ENCODE results near the gene ORMDL1.
"Not testable (repeated sequence)": the region's sequence is repeated elsewhere in the genome, so short reads cannot be mapped to it uniquely, and the experiment has no call there.

Gene ORMDL1

GRCh38 chr2:189770590-189771322 is 13.4 kb downstream of the ORMDL1 start:
- peaks cover 11 to 53% of the 10 kb centered on the region in 2 donors for H3K36me3 ChIP-seq (ENCODE audit: control insufficient read depth in 2 of 2, insufficient read depth in 2 of 2, low read length in 2 of 2)
- no peak overlapping the region for H3K4me3 ChIP-seq (ENCODE audit: low read length in 2 of 2)
- no peak overlapping the region for H3K27ac ChIP-seq (ENCODE audit: low read length)
- no peaks in the 10 kb centered on the region for H3K27me3 ChIP-seq (ENCODE audit: control insufficient read depth in 1 of 2, insufficient read depth in 2 of 2, low read length in 2 of 2)
- no peaks in the 10 kb centered on the region for H3K4me1 ChIP-seq (ENCODE audit: control insufficient read depth, insufficient read depth, low read length)
- no peak overlapping the region for H3K9ac ChIP-seq (ENCODE audit: low read length in 2 of 2)
- no peaks in the 10 kb centered on the region for H3K9me3 ChIP-seq (ENCODE audit: control insufficient read depth in 2 of 2, low read length in 2 of 2)

- no peaks in the 10 kb centered on the region for H3K9me3 ChIP-seq (ENCODE audit: control insufficient read depth in 2 of 2, low read length in 2 of 2)
- no peak overlapping the region for H3K4me3 ChIP-seq (ENCODE audit: low read length in 2 of 2)
- H3K27ac ChIP-seq (ENCODE audit: low read length): no peak overlapping the region
- H3K27me3 ChIP-seq (ENCODE audit: control insufficient read depth in 1 of 2, insufficient read depth in 2 of 2, low read length in 2 of 2): no peaks in the 10 kb centered on the region
- H3K36me3 ChIP-seq (ENCODE audit: control insufficient read depth in 2 of 2, insufficient read depth in 2 of 2, low read length in 2 of 2): peaks cover 0 to 13% of the 10 kb centered on the region in 2 donors
- H3K9ac ChIP-seq (ENCODE audit: low read length in 2 of 2): peak overlapping the region in 1 of 2 donors; percentile 89
- H3K4me1 ChIP-seq (ENCODE audit: control insufficient read depth, insufficient read depth, low read length): peaks cover 5% of the 10 kb centered on the region
These were observed 20.1 kb downstream of the ORMDL1 start for GRCh38 chr2:189763908-189764661.

DNA sequence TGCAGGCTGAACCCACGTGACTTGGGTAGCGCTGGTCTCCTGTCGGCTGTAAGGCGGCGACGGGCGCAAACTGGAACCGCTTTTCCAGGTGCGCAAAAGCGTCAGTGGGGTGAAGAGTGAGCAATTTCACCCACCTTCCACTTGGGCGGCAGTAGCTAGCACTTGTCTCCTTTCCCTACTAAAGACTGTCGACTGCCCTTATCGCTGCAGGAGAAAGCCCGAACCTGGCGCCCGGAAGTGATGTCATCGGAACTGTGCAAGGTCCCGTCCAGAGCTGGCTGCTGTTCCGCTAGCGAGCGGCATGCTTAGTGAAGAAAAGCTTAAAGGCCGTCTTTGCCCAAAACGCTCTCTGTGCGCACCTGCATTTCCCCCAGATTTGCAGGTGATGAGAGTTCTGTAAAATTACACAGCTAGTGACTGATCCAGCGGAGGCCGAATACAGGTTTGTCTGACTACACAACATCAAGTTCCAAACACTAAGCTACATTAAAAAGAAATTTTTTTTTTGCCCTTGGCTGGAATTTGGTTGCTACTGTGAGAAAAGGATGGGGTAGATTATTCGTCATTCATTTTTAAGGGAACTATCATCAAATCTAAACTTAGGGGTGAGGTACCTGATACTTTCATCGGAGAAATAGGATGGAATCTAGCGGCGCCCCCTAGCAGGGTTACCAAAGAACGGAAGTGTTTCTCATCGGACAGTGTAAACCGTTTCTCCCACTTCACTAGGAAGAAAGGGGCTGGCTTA is 21.4 kb downstream of the ORMDL1 start, which contains the start of gene OSGEPL1:
TSS of gene OSGEPL1 (minus strand) at position 242 of the 748 bp plus-strand sequence. CDS start 1,152 bp downstream, outside the sequence.
- peaks cover 5% of the 10 kb centered on the region for H3K4me1 ChIP-seq (ENCODE audit: control insufficient read depth, insufficient read depth, low read length)
- H3K27ac ChIP-seq (ENCODE audit: low read length): peak within 1 kb of the TSS; percentile 85
- peak within 1 kb of the TSS; percentile 86 to 89 for H3K9ac ChIP-seq (ENCODE audit: low read length in 2 of 2)
- H3K36me3 ChIP-seq (ENCODE audit: control insufficient read depth in 2 of 2, insufficient read depth in 2 of 2, low read length in 2 of 2): peaks cover 0 to 9% of the 10 kb centered on the region in 2 donors
- H3K9me3 ChIP-seq (ENCODE audit: control insufficient read depth in 2 of 2, low read length in 2 of 2): no peaks in the 10 kb centered on the region
- H3K4me3 ChIP-seq (ENCODE audit: low read length in 2 of 2): peak within 1 kb of the TSS; percentile 87 to 100
- H3K27me3 ChIP-seq (ENCODE audit: control insufficient read depth in 1 of 2, insufficient read depth in 2 of 2, low read length in 2 of 2): no peaks in the 10 kb centered on the region

- Histone ChIP-seq H3K36me3 (ENCODE audit: control insufficient read depth in 2 of 2, insufficient read depth in 2 of 2, low read length in 2 of 2) (peaks cover 0 to 9% of the 10 kb centered on the region in 2 donors), H3K27ac (ENCODE audit: low read length) (peak overlapping the region; percentile 85), H3K9me3 (ENCODE audit: control insufficient read depth in 2 of 2, low read length in 2 of 2) (no peaks in the 10 kb centered on the region), H3K9ac (ENCODE audit: low read length in 2 of 2) (peak overlapping the region; percentile 86 to 89), H3K27me3 (ENCODE audit: control insufficient read depth in 1 of 2, insufficient read depth in 2 of 2, low read length in 2 of 2) (no peaks in the 10 kb centered on the region), H3K4me3 (ENCODE audit: low read length in 2 of 2) (peak overlapping the region; percentile 87 to 100), H3K4me1 (ENCODE audit: control insufficient read depth, insufficient read depth, low read length) (peaks cover 5% of the 10 kb centered on the region)
These were observed 21.9 kb downstream of the ORMDL1 start for GRCh38 chr2:189762229-189762550.

DNA sequence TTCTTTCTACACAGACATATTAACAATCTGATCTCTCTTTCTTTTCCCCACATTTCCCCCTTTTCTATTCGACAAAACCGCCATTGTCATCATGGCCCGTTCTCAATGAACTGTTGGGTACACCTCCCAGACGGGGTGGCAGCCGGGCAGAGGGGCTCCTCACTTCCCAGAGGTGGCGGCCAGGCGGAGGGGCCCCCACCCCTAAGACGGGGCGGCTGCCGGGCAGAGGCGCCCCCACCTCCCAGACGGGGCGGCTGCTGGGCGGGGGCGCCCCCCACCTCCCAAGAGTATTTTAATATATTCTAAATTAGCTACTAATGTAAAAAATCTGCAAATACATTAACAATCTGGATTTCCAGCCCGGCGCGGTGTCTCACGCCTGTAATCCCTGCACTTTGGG is 24.0 kb downstream of the ORMDL1 start:
- H3K4me3 ChIP-seq (ENCODE audit: low read length in 2 of 2); H3K4me1 ChIP-seq (ENCODE audit: control insufficient read depth, insufficient read depth, low read length); H3K27ac ChIP-seq (ENCODE audit: low read length); H3K36me3 ChIP-seq (ENCODE audit: control insufficient read depth in 2 of 2, insufficient read depth in 2 of 2, low read length in 2 of 2); H3K9me3 ChIP-seq (ENCODE audit: control insufficient read depth in 2 of 2, low read length in 2 of 2); H3K9ac ChIP-seq (ENCODE audit: low read length in 2 of 2); H3K27me3 ChIP-seq (ENCODE audit: control insufficient read depth in 1 of 2, insufficient read depth in 2 of 2, low read length in 2 of 2): not testable (repeated sequence)

DNA sequence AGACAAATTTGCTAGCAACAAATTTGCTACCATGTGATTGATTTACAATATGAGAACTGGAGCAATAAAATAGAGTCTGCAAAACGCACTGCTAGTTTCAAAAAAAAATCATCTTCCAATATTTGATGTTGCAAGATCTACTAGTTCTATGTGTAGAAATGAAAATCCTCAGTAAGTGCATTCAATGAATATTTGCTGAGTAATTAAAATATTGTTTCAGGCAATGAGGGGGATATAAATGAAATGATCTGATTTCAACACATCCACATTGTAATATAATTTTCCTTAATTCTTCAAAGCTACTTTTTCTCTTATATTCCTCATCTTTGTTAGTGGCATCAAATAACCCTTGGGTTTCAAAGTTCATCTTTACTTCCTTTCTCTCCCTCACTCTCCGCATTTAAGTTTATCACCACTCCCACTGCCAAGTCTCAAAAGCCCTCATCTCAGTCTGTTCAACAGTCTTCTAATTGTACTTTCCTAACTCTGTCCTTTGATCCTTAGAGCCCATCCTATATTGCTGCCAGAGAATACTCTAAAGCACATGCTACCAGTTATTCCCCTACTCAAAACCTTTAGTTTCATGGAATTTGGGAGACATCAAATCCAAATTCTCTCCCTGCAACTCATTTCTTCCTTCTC is 27.7 kb downstream of the ORMDL1 start:
- H3K27me3 ChIP-seq (ENCODE audit: control insufficient read depth in 1 of 2, insufficient read depth in 2 of 2, low read length in 2 of 2): no peaks in the 10 kb centered on the region
- no peak overlapping the region for H3K27ac ChIP-seq (ENCODE audit: low read length)
- H3K36me3 ChIP-seq (ENCODE audit: control insufficient read depth in 2 of 2, insufficient read depth in 2 of 2, low read length in 2 of 2): peaks cover 3 to 4% of the 10 kb centered on the region in 2 donors
- H3K9me3 ChIP-seq (ENCODE audit: control insufficient read depth in 2 of 2, low read length in 2 of 2): no peaks in the 10 kb centered on the region
- H3K9ac ChIP-seq (ENCODE audit: low read length in 2 of 2): no peak overlapping the region
- no peak overlapping the region for H3K4me3 ChIP-seq (ENCODE audit: low read length in 2 of 2)
- H3K4me1 ChIP-seq (ENCODE audit: control insufficient read depth, insufficient read depth, low read length): no peaks in the 10 kb centered on the region

- Histone ChIP-seq H3K9ac (ENCODE audit: low read length in 2 of 2) (no peak overlapping the region), H3K4me1 (ENCODE audit: control insufficient read depth, insufficient read depth, low read length) (no peaks in the 10 kb centered on the region), H3K36me3 (ENCODE audit: control insufficient read depth in 2 of 2, insufficient read depth in 2 of 2, low read length in 2 of 2) (peaks cover 6 to 14% of the 10 kb centered on the region in 2 donors), H3K9me3 (ENCODE audit: control insufficient read depth in 2 of 2, low read length in 2 of 2) (no peaks in the 10 kb centered on the region), H3K4me3 (ENCODE audit: low read length in 2 of 2) (no peak overlapping the region), H3K27me3 (ENCODE audit: control insufficient read depth in 1 of 2, insufficient read depth in 2 of 2, low read length in 2 of 2) (no peaks in the 10 kb centered on the region), H3K27ac (ENCODE audit: low read length) (no peak overlapping the region)
These were observed 33.0 kb downstream of the ORMDL1 start for GRCh38 chr2:189751080-189751658.

DNA sequence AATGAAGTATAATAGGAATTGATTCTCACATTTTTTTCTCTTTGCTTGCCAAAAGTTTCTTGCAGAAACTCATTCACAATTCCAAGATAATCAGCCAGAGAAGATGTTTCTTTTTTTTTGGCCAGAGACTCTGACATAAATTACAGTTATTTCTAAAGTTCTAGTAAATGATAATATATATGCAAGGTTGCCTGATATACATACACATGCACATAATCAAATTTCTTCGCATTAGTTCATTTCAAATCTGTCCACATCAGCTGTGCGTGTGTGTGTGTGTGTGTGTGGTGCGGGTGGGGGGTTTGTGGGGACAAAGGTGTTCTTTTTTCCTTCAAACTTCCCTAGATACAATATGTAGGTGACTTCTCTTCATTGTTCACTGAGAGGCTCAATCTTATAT is 54.7 kb downstream of the ORMDL1 start:
- no peaks in the 10 kb centered on the region for H3K27me3 ChIP-seq (ENCODE audit: control insufficient read depth in 1 of 2, insufficient read depth in 2 of 2, low read length in 2 of 2)
- H3K27ac ChIP-seq (ENCODE audit: low read length): no peak overlapping the region
- H3K4me1 ChIP-seq (ENCODE audit: control insufficient read depth, insufficient read depth, low read length): no peaks in the 10 kb centered on the region
- no peak overlapping the region for H3K9ac ChIP-seq (ENCODE audit: low read length in 2 of 2)
- no peaks in the 10 kb centered on the region for H3K36me3 ChIP-seq (ENCODE audit: control insufficient read depth in 2 of 2, insufficient read depth in 2 of 2, low read length in 2 of 2)
- H3K9me3 ChIP-seq (ENCODE audit: control insufficient read depth in 2 of 2, low read length in 2 of 2): no peaks in the 10 kb centered on the region
- H3K4me3 ChIP-seq (ENCODE audit: low read length in 2 of 2): no peak overlapping the region

DNA sequence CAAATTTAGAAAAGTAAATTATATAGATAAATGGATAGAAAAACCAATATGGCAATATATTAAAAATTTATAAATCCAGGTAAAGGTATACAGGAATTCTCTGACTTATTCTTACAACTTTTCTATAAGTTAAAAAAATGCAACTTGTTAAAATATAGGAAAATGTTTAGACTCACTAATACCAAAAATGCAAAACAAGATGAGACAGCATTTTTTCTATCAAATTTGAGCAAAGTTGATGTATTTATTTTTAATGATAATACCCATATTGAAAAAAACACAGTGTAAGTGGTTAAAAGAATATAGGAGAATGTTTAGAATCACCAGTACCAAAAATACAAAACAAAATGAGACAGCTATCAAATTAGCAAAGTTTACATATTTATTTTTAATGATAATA is 57.3 kb downstream of the ORMDL1 start:
- Histone ChIP-seq H3K36me3 (ENCODE audit: control insufficient read depth in 2 of 2, insufficient read depth in 2 of 2, low read length in 2 of 2) (no peaks in the 10 kb centered on the region), H3K27ac (ENCODE audit: low read length) (no peak overlapping the region), H3K4me3 (ENCODE audit: low read length in 2 of 2) (no peak overlapping the region), H3K9me3 (ENCODE audit: control insufficient read depth in 2 of 2, low read length in 2 of 2) (no peaks in the 10 kb centered on the region), H3K27me3 (ENCODE audit: control insufficient read depth in 1 of 2, insufficient read depth in 2 of 2, low read length in 2 of 2) (no peaks in the 10 kb centered on the region), H3K4me1 (ENCODE audit: control insufficient read depth, insufficient read depth, low read length) (no peaks in the 10 kb centered on the region), H3K9ac (ENCODE audit: low read length in 2 of 2) (no peak overlapping the region)

DNA sequence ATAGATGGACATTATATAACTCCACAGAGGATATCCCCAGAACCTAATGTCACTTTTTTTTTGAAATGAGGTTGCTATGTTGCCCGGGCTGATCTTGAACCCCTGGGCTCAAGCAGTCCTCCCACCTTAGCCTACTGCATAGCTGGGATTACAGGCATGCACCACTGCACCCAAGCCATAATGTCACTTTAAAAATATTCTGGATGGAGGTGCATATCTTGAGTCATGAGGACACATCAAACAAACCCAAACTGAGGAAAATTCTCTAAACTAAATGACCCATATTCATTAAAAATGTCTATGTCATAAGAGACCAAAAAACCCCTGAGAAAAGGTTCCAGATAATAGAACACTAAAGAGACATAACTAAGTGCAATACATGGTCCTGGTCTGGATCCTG is 57.9 kb downstream of the ORMDL1 start:
- no peaks in the 10 kb centered on the region for H3K9me3 ChIP-seq (ENCODE audit: control insufficient read depth in 2 of 2, low read length in 2 of 2)
- H3K4me1 ChIP-seq (ENCODE audit: control insufficient read depth, insufficient read depth, low read length): no peaks in the 10 kb centered on the region
- H3K27ac ChIP-seq (ENCODE audit: low read length): no peak overlapping the region
- H3K9ac ChIP-seq (ENCODE audit: low read length in 2 of 2): no peak overlapping the region
- no peaks in the 10 kb centered on the region for H3K27me3 ChIP-seq (ENCODE audit: control insufficient read depth in 1 of 2, insufficient read depth in 2 of 2, low read length in 2 of 2)
- H3K36me3 ChIP-seq (ENCODE audit: control insufficient read depth in 2 of 2, insufficient read depth in 2 of 2, low read length in 2 of 2): no peaks in the 10 kb centered on the region
- no peak overlapping the region for H3K4me3 ChIP-seq (ENCODE audit: low read length in 2 of 2)

All from stomach smooth muscle (tissue), 2 donors.